ENCODE data around the gene C5orf58.

C5orf58 gene

GRCh38 chr5:170275376-170275994 lies 42.7 kb downstream of the C5orf58 start:
- DNase-seq: no peak
- Histone ChIP-seq H3K36me3 (ENCODE audit: control insufficient read depth, insufficient read depth, low read length) (no peaks in the 10 kb centered on the region), H3K4me2 (ENCODE audit: low read length) (no peak overlapping the region), H3K27me3 (ENCODE audit: insufficient read depth, low read length, poor library complexity) (no peaks in the 10 kb centered on the region), H3K4ac (ENCODE audit: low read depth, low read length) (no peak overlapping the region), H3K27ac (ENCODE audit: low read depth, low read length) (no peak overlapping the region), H2BK5ac (ENCODE audit: low read length) (no peak overlapping the region), H2BK120ac (ENCODE audit: low read depth, low read length) (no peak overlapping the region), H4K8ac (ENCODE audit: low read depth, low read length) (no peak overlapping the region), H2AK5ac (ENCODE audit: low read length) (no peak overlapping the region), H3K23ac (ENCODE audit: low read length) (no peak overlapping the region), H2BK15ac (replicated peaks; ENCODE audit: low read depth) (no peak overlapping the region), H3K4me1 (ENCODE audit: control insufficient read depth, low read depth, low read length) (peaks cover 16% of the 10 kb centered on the region), H3K79me2 (ENCODE audit: control insufficient read depth, insufficient read depth, low read length) (no peaks in the 10 kb centered on the region), H4K5ac (ENCODE audit: low read length) (no peak overlapping the region), H3K79me1 (ENCODE audit: low read length) (no peaks in the 10 kb centered on the region), H3K4me3 (ENCODE audit: low read length) (no peak overlapping the region), H3K9ac (ENCODE audit: low read length) (no peak overlapping the region), H3K18ac (ENCODE audit: low read length) (no peak overlapping the region), H3K56ac (ENCODE audit: low read length) (no peak overlapping the region)
- no CpG with 5 or more reads among the region's 8 CpGs for WGBS (ENCODE audit: extremely low coverage, insufficient coverage, low lambda C conversion rate)

DNA sequence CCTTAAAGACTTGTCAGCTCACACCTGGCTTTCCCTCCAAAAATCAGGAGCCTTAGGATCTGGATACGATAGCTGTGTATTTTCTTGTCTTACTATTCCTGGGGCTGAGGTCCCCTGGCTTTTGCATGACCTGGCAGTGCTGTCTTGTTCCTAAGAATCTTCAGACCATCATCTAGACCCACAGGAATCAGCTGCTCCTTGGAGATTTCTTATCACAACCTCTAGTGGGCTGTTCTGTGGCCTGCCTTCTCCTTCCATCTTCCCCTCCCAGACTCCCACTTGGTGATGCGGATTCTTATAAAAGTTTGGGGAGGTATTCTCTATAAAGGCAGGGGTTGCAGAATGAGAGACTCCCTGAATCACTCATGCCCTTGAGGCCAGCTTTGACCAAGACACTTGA lies 43.4 kb downstream of the C5orf58 start:
- no peak overlapping the region for H3K56ac ChIP-seq (ENCODE audit: low read length)
- no peak overlapping the region for H2BK120ac ChIP-seq (ENCODE audit: low read depth, low read length)
- H3K79me1 ChIP-seq (ENCODE audit: low read length): no peaks in the 10 kb centered on the region
- no peaks in the 10 kb centered on the region for H3K36me3 ChIP-seq (ENCODE audit: control insufficient read depth, insufficient read depth, low read length)
- no peaks in the 10 kb centered on the region for H3K79me2 ChIP-seq (ENCODE audit: control insufficient read depth, insufficient read depth, low read length)
- H2BK15ac ChIP-seq (replicated peaks; ENCODE audit: low read depth): no peak overlapping the region
- H3K27me3 ChIP-seq (ENCODE audit: insufficient read depth, low read length, poor library complexity): no peaks in the 10 kb centered on the region
- no peak for DNase-seq
- H3K4me1 ChIP-seq (ENCODE audit: control insufficient read depth, low read depth, low read length): peaks cover 16% of the 10 kb centered on the region
- no peak overlapping the region for H4K8ac ChIP-seq (ENCODE audit: low read depth, low read length)
- H3K23ac ChIP-seq (ENCODE audit: low read length): no peak overlapping the region
- no peak overlapping the region for H3K9ac ChIP-seq (ENCODE audit: low read length)
- H3K4ac ChIP-seq (ENCODE audit: low read depth, low read length): no peak overlapping the region
- no peak overlapping the region for H4K5ac ChIP-seq (ENCODE audit: low read length)
- WGBS (ENCODE audit: extremely low coverage, insufficient coverage, low lambda C conversion rate): no CpG with 5 or more reads among the region's 2 CpGs
- H3K4me2 ChIP-seq (ENCODE audit: low read length): no peak overlapping the region
- H2AK5ac ChIP-seq (ENCODE audit: low read length): no peak overlapping the region
- no peak overlapping the region for H3K4me3 ChIP-seq (ENCODE audit: low read length)
- no peak overlapping the region for H3K27ac ChIP-seq (ENCODE audit: low read depth, low read length)
- H2BK5ac ChIP-seq (ENCODE audit: low read length): no peak overlapping the region
- H3K18ac ChIP-seq (ENCODE audit: low read length): no peak overlapping the region

DNA sequence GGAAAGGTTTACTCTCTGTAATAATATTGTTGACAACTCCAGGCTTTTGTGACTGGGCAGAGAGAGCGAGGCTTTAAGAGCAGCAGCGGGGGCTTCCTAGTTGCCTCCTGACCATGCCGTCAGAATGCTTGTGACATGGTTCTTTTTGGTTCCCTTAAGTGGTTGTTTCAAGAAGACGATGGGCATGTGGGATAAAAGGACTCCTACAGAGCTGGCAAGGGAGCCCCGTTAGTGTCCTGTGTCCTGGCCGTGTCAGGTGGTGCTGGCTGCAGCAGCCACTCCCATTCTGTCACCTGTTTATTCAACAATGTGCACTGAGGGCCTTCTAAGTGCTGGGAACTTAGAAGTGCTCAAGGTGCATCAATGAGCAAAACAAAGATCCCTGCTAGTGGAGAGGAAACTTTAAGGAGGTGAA lies 45.1 kb downstream of the C5orf58 start:
- Histone ChIP-seq H3K4me3 (ENCODE audit: low read length) (no peak overlapping the region), H3K9ac (ENCODE audit: low read length) (no peak overlapping the region), H2BK5ac (ENCODE audit: low read length) (no peak overlapping the region), H3K4me1 (ENCODE audit: control insufficient read depth, low read depth, low read length) (peaks cover 16% of the 10 kb centered on the region), H3K4ac (ENCODE audit: low read depth, low read length) (no peak overlapping the region), H4K8ac (ENCODE audit: low read depth, low read length) (no peak overlapping the region), H3K36me3 (ENCODE audit: control insufficient read depth, insufficient read depth, low read length) (no peaks in the 10 kb centered on the region), H3K4me2 (ENCODE audit: low read length) (no peak overlapping the region), H3K56ac (ENCODE audit: low read length) (no peak overlapping the region), H4K5ac (ENCODE audit: low read length) (no peak overlapping the region), H2BK15ac (replicated peaks; ENCODE audit: low read depth) (no peak overlapping the region), H3K79me2 (ENCODE audit: control insufficient read depth, insufficient read depth, low read length) (no peaks in the 10 kb centered on the region), H3K27me3 (ENCODE audit: insufficient read depth, low read length, poor library complexity) (no peaks in the 10 kb centered on the region), H3K23ac (ENCODE audit: low read length) (no peak overlapping the region), H3K27ac (ENCODE audit: low read depth, low read length) (no peak overlapping the region), H2BK120ac (ENCODE audit: low read depth, low read length) (no peak overlapping the region), H3K18ac (ENCODE audit: low read length) (no peak overlapping the region), H3K79me1 (ENCODE audit: low read length) (no peaks in the 10 kb centered on the region), H2AK5ac (ENCODE audit: low read length) (no peak overlapping the region)
- no peak for DNase-seq
- WGBS (ENCODE audit: extremely low coverage, insufficient coverage, low lambda C conversion rate): no CpG with 5 or more reads among the region's 6 CpGs

- Histone ChIP-seq H2BK15ac (replicated peaks; ENCODE audit: low read depth) (no peak overlapping the region), H4K8ac (ENCODE audit: low read depth, low read length) (no peak overlapping the region), H3K4me1 (ENCODE audit: control insufficient read depth, low read depth, low read length) (peaks cover 16% of the 10 kb centered on the region), H3K4me3 (ENCODE audit: low read length) (no peak overlapping the region), H3K36me3 (ENCODE audit: control insufficient read depth, insufficient read depth, low read length) (no peaks in the 10 kb centered on the region), H3K79me2 (ENCODE audit: control insufficient read depth, insufficient read depth, low read length) (no peaks in the 10 kb centered on the region), H4K5ac (ENCODE audit: low read length) (no peak overlapping the region), H3K23ac (ENCODE audit: low read length) (no peak overlapping the region), H3K27me3 (ENCODE audit: insufficient read depth, low read length, poor library complexity) (no peaks in the 10 kb centered on the region), H2AK5ac (ENCODE audit: low read length) (peak overlapping the region; percentile 40), H2BK5ac (ENCODE audit: low read length) (peak overlapping the region; percentile 22), H3K79me1 (ENCODE audit: low read length) (no peaks in the 10 kb centered on the region), H2BK120ac (ENCODE audit: low read depth, low read length) (no peak overlapping the region), H3K4ac (ENCODE audit: low read depth, low read length) (no peak overlapping the region), H3K27ac (ENCODE audit: low read depth, low read length) (no peak overlapping the region), H3K18ac (ENCODE audit: low read length) (no peak overlapping the region), H3K9ac (ENCODE audit: low read length) (no peak overlapping the region), H3K4me2 (ENCODE audit: low read length) (no peak overlapping the region), H3K56ac (ENCODE audit: low read length) (no peak overlapping the region)
- DNase-seq: no peak
- WGBS (ENCODE audit: extremely low coverage, insufficient coverage, low lambda C conversion rate): no CpG with 5 or more reads among the region's 9 CpGs
Observed at GRCh38 chr5:170278611-170279458, 46.0 kb downstream of the C5orf58 start.

DNA sequence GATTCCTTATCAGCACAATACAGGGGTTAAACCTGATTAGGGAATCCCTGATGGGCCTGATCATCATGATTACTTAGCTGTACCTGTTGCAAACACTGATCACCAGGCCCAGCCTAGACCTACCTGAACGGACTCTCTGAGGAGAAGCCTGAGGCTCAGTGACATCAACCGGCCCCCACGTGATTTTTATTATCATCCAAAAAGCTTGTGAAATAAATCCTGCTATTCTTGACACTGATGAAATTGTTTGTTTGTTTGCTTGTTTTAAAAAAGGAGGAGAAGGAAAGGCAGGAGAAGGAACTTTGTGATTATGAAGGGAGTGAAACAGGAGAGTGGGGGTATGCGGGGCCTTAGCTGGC lies 46.7 kb downstream of the C5orf58 start:
- Histone ChIP-seq H3K27ac (ENCODE audit: low read depth, low read length) (no peak overlapping the region), H3K27me3 (ENCODE audit: insufficient read depth, low read length, poor library complexity) (no peaks in the 10 kb centered on the region), H4K5ac (ENCODE audit: low read length) (no peak overlapping the region), H3K79me2 (ENCODE audit: control insufficient read depth, insufficient read depth, low read length) (no peaks in the 10 kb centered on the region), H3K4me2 (ENCODE audit: low read length) (no peak overlapping the region), H3K23ac (ENCODE audit: low read length) (no peak overlapping the region), H3K18ac (ENCODE audit: low read length) (no peak overlapping the region), H3K4me1 (ENCODE audit: control insufficient read depth, low read depth, low read length) (peaks cover 16% of the 10 kb centered on the region), H2AK5ac (ENCODE audit: low read length) (no peak overlapping the region), H3K36me3 (ENCODE audit: control insufficient read depth, insufficient read depth, low read length) (no peaks in the 10 kb centered on the region), H2BK5ac (ENCODE audit: low read length) (no peak overlapping the region), H4K8ac (ENCODE audit: low read depth, low read length) (no peak overlapping the region), H3K79me1 (ENCODE audit: low read length) (no peaks in the 10 kb centered on the region), H2BK15ac (replicated peaks; ENCODE audit: low read depth) (no peak overlapping the region), H3K4me3 (ENCODE audit: low read length) (no peak overlapping the region), H3K56ac (ENCODE audit: low read length) (no peak overlapping the region), H3K9ac (ENCODE audit: low read length) (no peak overlapping the region), H2BK120ac (ENCODE audit: low read depth, low read length) (no peak overlapping the region), H3K4ac (ENCODE audit: low read depth, low read length) (no peak overlapping the region)
- peak; percentile 43 for DNase-seq
- WGBS (ENCODE audit: extremely low coverage, insufficient coverage, low lambda C conversion rate): no CpG with 5 or more reads among the region's 4 CpGs

Data from mesendoderm (in vitro differentiated cells).